Measurements from ENCODE around the gene KIAA0319L. TPM values are rescaled to one million over a fixed set of nuclear protein-coding genes. Genes with fewer than 3 reads are reported as not detected.

KIAA0319L gene
- total RNA-seq, 1 experiment from 2014 or later = 72.6 TPM

GRCh38 chr1:35488336-35488735 lies 68.9 kb downstream of the KIAA0319L start:
- Mint-ChIP-seq H3K27me3 (ENCODE audit: unreplicated experiment) (no peaks in the 10 kb centered on the region), H3K27ac (ENCODE audit: unreplicated experiment) (no peak overlapping the region), H3K4me1 (ENCODE audit: low read depth, unreplicated experiment) (no peaks in the 10 kb centered on the region), H3K9me3 (ENCODE audit: low read depth, unreplicated experiment) (peaks cover 6% of the 10 kb centered on the region), H3K4me3 (ENCODE audit: low read depth, unreplicated experiment) (no peak overlapping the region), H3K36me3 (ENCODE audit: insufficient read depth, unreplicated experiment) (no peaks in the 10 kb centered on the region)
- no peak for TF ChIP-seq CTCF (IDR thresholded peaks at IDR 0.05; ENCODE audit: unreplicated experiment)
- intact Hi-C loops (cut with micrococcal nuclease; ENCODE audit: unreplicated experiment) = no loop called here
- no TSS peak for BruUV-seq (replicated peaks)
- CTCF ChIA-PET = no interaction called here
- no peak for DNase-seq

- no peak overlapping the region for H3K4me3 Mint-ChIP-seq (ENCODE audit: low read depth, unreplicated experiment)
- peaks cover 10% of the 10 kb centered on the region for H3K9me3 Mint-ChIP-seq (ENCODE audit: low read depth, unreplicated experiment)
- H3K27ac Mint-ChIP-seq (ENCODE audit: unreplicated experiment) = no peak overlapping the region
- no peaks in the 10 kb centered on the region for H3K36me3 Mint-ChIP-seq (ENCODE audit: insufficient read depth, unreplicated experiment)
- DNase-seq = no peak
- no peaks in the 10 kb centered on the region for H3K4me1 Mint-ChIP-seq (ENCODE audit: low read depth, unreplicated experiment)
- no peak for TF ChIP-seq CTCF (IDR thresholded peaks at IDR 0.05; ENCODE audit: unreplicated experiment)
- CTCF ChIA-PET = interaction anchor here (0.7 to 1.5 kb wide), 3 partner anchors 15 to 18 kb away, joined by 3 to 5 read pairs (median 4); no protein-coding TSS in a partner anchor
- H3K27me3 Mint-ChIP-seq (ENCODE audit: unreplicated experiment) = no peaks in the 10 kb centered on the region
- intact Hi-C loops (cut with micrococcal nuclease; ENCODE audit: unreplicated experiment) = no loop called here
- no TSS peak for BruUV-seq (replicated peaks)
These were observed 70.3 kb downstream of the KIAA0319L start for GRCh38 chr1:35486858-35487408.

GRCh38 chr1:35481229-35481628 lies 76.0 kb downstream of the KIAA0319L start:
- H3K27me3 Mint-ChIP-seq (ENCODE audit: unreplicated experiment) = no peaks in the 10 kb centered on the region
- no peaks in the 10 kb centered on the region for H3K36me3 Mint-ChIP-seq (ENCODE audit: insufficient read depth, unreplicated experiment)
- H3K9me3 Mint-ChIP-seq (ENCODE audit: low read depth, unreplicated experiment) = peaks cover 5% of the 10 kb centered on the region
- CTCF ChIA-PET = interaction anchor here (0.7 kb wide), 1 partner anchor 26 kb away, joined by 3 read pairs; no protein-coding TSS in a partner anchor
- H3K4me3 Mint-ChIP-seq (ENCODE audit: low read depth, unreplicated experiment) = no peak overlapping the region
- H3K27ac Mint-ChIP-seq (ENCODE audit: unreplicated experiment) = no peak overlapping the region
- BruUV-seq (replicated peaks) = no TSS peak
- no peaks in the 10 kb centered on the region for H3K4me1 Mint-ChIP-seq (ENCODE audit: low read depth, unreplicated experiment)
- intact Hi-C loops (cut with micrococcal nuclease; ENCODE audit: unreplicated experiment) = no loop called here
- DNase-seq = no peak
- no peak for TF ChIP-seq CTCF (IDR thresholded peaks at IDR 0.05; ENCODE audit: unreplicated experiment)

- H3K4me3 Mint-ChIP-seq (ENCODE audit: low read depth, unreplicated experiment) = no peak overlapping the region
- H3K36me3 Mint-ChIP-seq (ENCODE audit: insufficient read depth, unreplicated experiment) = no peaks in the 10 kb centered on the region
- no peaks in the 10 kb centered on the region for H3K27me3 Mint-ChIP-seq (ENCODE audit: unreplicated experiment)
- CTCF ChIA-PET = no interaction called here
- TF ChIP-seq CTCF (IDR thresholded peaks at IDR 0.05; ENCODE audit: unreplicated experiment) = no peak
- no TSS peak for BruUV-seq (replicated peaks)
- H3K27ac Mint-ChIP-seq (ENCODE audit: unreplicated experiment) = no peak overlapping the region
- H3K9me3 Mint-ChIP-seq (ENCODE audit: low read depth, unreplicated experiment) = no peaks in the 10 kb centered on the region
- no peaks in the 10 kb centered on the region for H3K4me1 Mint-ChIP-seq (ENCODE audit: low read depth, unreplicated experiment)
- DNase-seq = no peak
- intact Hi-C loops (cut with micrococcal nuclease; ENCODE audit: unreplicated experiment) = no loop called here
These were observed 79.3 kb downstream of the KIAA0319L start for GRCh38 chr1:35477870-35478269.

All from Calu3 (cell line).